CD4-positive, CD25-positive, alpha-beta regulatory T cell (primary cell): ENCODE measurements around the gene CNGB1. TPM values are rescaled to one million over a fixed set of nuclear protein-coding genes. Genes with fewer than 3 reads are reported as not detected.

Experiments
- ATAC-seq, 2 donors: fragments of 150-1000 bp; cut with Tn5 transposase; one replicate each; pipeline ENCODE4 v1.10.0; 2021; ENCODE audit warnings: low read depth in 2 of 2, moderate number of reproducible peaks in 2 of 2, moderate library complexity in 1 of 2
- DNase-seq, 3 donors: peaks; one replicate each; pipeline versions ENCODE4 v3.0.0 to v3.0.0-alpha.2; 2012 to 2022; ENCODE audit warnings: mixed read lengths in 1 of 3
- H3K27ac ChIP-seq: one replicate; pipeline ENCODE4 v1.7.0; 2013; ENCODE audit warnings: mild to moderate bottlenecking, low read length; ENCODE audit not compliant: insufficient read depth, poor library complexity, severe bottlenecking
- H3K27me3 ChIP-seq: one replicate; pipeline ENCODE4 v1.7.0; 2013; ENCODE audit warnings: low read length; ENCODE audit not compliant: control insufficient read depth, insufficient read depth
- H3K36me3 ChIP-seq: one replicate; pipeline ENCODE4 v1.7.0; 2013; ENCODE audit warnings: mild to moderate bottlenecking, low read length, moderate library complexity; ENCODE audit not compliant: control insufficient read depth, insufficient read depth
- H3K4me1 ChIP-seq: 2 replicates; pipeline ENCODE4 v1.7.0; 2013; ENCODE audit warnings: mild to moderate bottlenecking, low read length; ENCODE audit not compliant: insufficient read depth, control insufficient read depth, poor library complexity, severe bottlenecking
- H3K4me3 ChIP-seq: one replicate; pipeline ENCODE4 v1.7.0; 2013; ENCODE audit warnings: low read depth, mild to moderate bottlenecking, low read length, moderate library complexity
- H3K9me3 ChIP-seq, 2 experiments: 1 replicate in 1 of 2; 2 replicates in 1 of 2; pipeline ENCODE4 v1.7.0; 2013; ENCODE audit warnings: low read length in 2 of 2, mild to moderate bottlenecking in 1 of 2, moderate library complexity in 1 of 2; ENCODE audit not compliant: control insufficient read depth in 2 of 2
- H3K27ac Mint-ChIP-seq, 3 donors: one replicate each; pipeline ENCODE4 v1.8.0; 2020 to 2022; ENCODE audit warnings: mild to moderate bottlenecking in 3 of 3, mixed read lengths in 3 of 3, moderate library complexity in 2 of 3
- H3K27me3 Mint-ChIP-seq: one replicate; pipeline ENCODE4 v1.8.0; 2022; ENCODE audit warnings: mild to moderate bottlenecking, mixed read lengths
- H3K36me3 Mint-ChIP-seq: one replicate; pipeline ENCODE4 v1.8.0; 2020; ENCODE audit warnings: mixed read lengths
- H3K4me1 Mint-ChIP-seq, 4 donors: one replicate each; pipeline ENCODE4 v1.8.0; 2020 to 2022; ENCODE audit warnings: mixed read lengths in 4 of 4, mild to moderate bottlenecking in 1 of 4
- H3K4me3 Mint-ChIP-seq, 4 donors: one replicate each; pipeline ENCODE4 v1.8.0; 2020 to 2022; ENCODE audit warnings: mild to moderate bottlenecking in 4 of 4, mixed read lengths in 4 of 4, moderate library complexity in 3 of 4
- H3K9me3 Mint-ChIP-seq, 7 donors: one replicate each; pipeline ENCODE4 v1.8.0; 2020 to 2022; ENCODE audit warnings: mixed read lengths in 7 of 7, mild to moderate bottlenecking in 3 of 7, moderate library complexity in 2 of 7
- polyA plus RNA-seq, 4 donors: library from polyadenylated mRNA; unstranded; fragments of 300-500 nt; fragmentation: Illumina TruSeq; gene quantifications; one replicate each; pipeline ENCODE4 v1.2.3, GENCODE V29; 2021
- total RNA-seq: library from RNA; stranded (reverse); gene quantifications from one replicate; pipeline ENCODE4 v1.2.3, GENCODE V29; 2022

CNGB1 gene
- total and polyA plus RNA-seq, 5 donors from 2014 or later, result not detected

GRCh38 chr16:57834936-57835335 lies 136.0 kb downstream of the CNGB1 start:
- H3K27ac Mint-ChIP-seq, result no peak overlapping the region
- no peak overlapping the region for H3K4me3 Mint-ChIP-seq
- Histone ChIP-seq H3K9me3 (no peaks in the 10 kb centered on the region), H3K27me3 (no peaks in the 10 kb centered on the region), H3K4me1 (no peaks in the 10 kb centered on the region), H3K27ac (no peak overlapping the region), H3K4me3 (no peak overlapping the region), H3K36me3 (no peaks in the 10 kb centered on the region)
- ATAC-seq, result no peak
- no peaks in the 10 kb centered on the region for H3K36me3 Mint-ChIP-seq
- no peak for DNase-seq
- peaks cover 12% of the 10 kb centered on the region for H3K27me3 Mint-ChIP-seq
- no peaks in the 10 kb centered on the region for H3K4me1 Mint-ChIP-seq
- peaks cover 0 to 3% (median 0%) of the 10 kb centered on the region in 7 donors for H3K9me3 Mint-ChIP-seq

Other genes starting within 250 kb of the CNGB1 start
- 16.4 TPM for gene KATNB1, start 235.4 kb downstream of the CNGB1 start, total RNA-seq
- gene KATNB1, start 235.4 kb downstream of the CNGB1 start, polyA plus RNA-seq, result 10 to 100 TPM; 12.8 to 20.3 (median 18.7) TPM
- 1.2 TPM for gene KIFC3, start 168.6 kb downstream of the CNGB1 start, total RNA-seq
- not detected for gene KIFC3, start 168.6 kb downstream of the CNGB1 start, polyA plus RNA-seq
- gene ZNF319, start 29.5 kb upstream of the CNGB1 start, total RNA-seq, result 13.2 TPM
- gene ZNF319, start 29.5 kb upstream of the CNGB1 start, polyA plus RNA-seq, result 1 to 10 TPM; 2.6 to 7.2 (median 5.0) TPM
- 35.7 TPM for gene USB1, start 30.3 kb upstream of the CNGB1 start, total RNA-seq
- 10 to 100 TPM; 29.3 to 46.8 (median 37.1) TPM for gene USB1, start 30.3 kb upstream of the CNGB1 start, polyA plus RNA-seq
- gene MMP15, start 54.6 kb upstream of the CNGB1 start, total RNA-seq, result 0.27 TPM
- gene MMP15, start 54.6 kb upstream of the CNGB1 start, polyA plus RNA-seq, result under 1 TPM in 2 of 4 donors, not detected in 2; 0.03 to 0.11 TPM
- gene CFAP20, start 158.3 kb upstream of the CNGB1 start, total RNA-seq, result 147 TPM
- gene CFAP20, start 158.3 kb upstream of the CNGB1 start, polyA plus RNA-seq, result 10 to 100 TPM; 41.9 to 53.1 (median 47.8) TPM
- 57.3 TPM for gene CSNK2A2, start 227.0 kb upstream of the CNGB1 start, total RNA-seq
- 10 to 100 TPM in 2 of 4 donors, 1 to 10 TPM in 2; 7.9 to 11.6 (median 9.6) TPM for gene CSNK2A2, start 227.0 kb upstream of the CNGB1 start, polyA plus RNA-seq